HepG2 (cell line): ENCODE data around the gene CA14. TPM values are rescaled to one million over a fixed set of nuclear protein-coding genes. Genes with fewer than 3 reads are reported as not detected.

Experiments
- CBX5 ChIP-seq: sonication (generic); formaldehyde crosslinking; IDR thresholded peaks from 2 replicates; pipeline ENCODE4 v1.4.0; 2020; ENCODE audit warnings: missing genetic modification reagents, borderline replicate concordance
- HMG20A ChIP-seq: IDR thresholded peaks from 2 replicates; pipeline ENCODE4 v1.6.1; 2016; ENCODE audit warnings: borderline replicate concordance
- ONECUT2 ChIP-seq: sonication (generic); formaldehyde crosslinking; IDR thresholded peaks from 2 replicates; pipeline ENCODE4 v1.4.0; 2020; ENCODE audit warnings: missing genetic modification reagents
- SOX5 ChIP-seq: IDR thresholded peaks from 2 replicates; pipeline ENCODE4 v1.6.1; 2016; ENCODE audit warnings: borderline replicate concordance
- TIGD3 ChIP-seq: sonication (generic); formaldehyde crosslinking; IDR thresholded peaks from 2 replicates; pipeline ENCODE4 v1.5.1; 2020; ENCODE audit warnings: mild to moderate bottlenecking, missing genetic modification reagents, borderline replicate concordance
- ZGPAT ChIP-seq: IDR thresholded peaks from 2 replicates; pipeline ENCODE4 v1.6.1; 2016; ENCODE audit warnings: mild to moderate bottlenecking
- ZMYM3 ChIP-seq: sonication (generic); formaldehyde crosslinking; IDR thresholded peaks from 2 replicates; pipeline ENCODE4 v1.5.1; 2020; ENCODE audit warnings: mild to moderate bottlenecking, missing genetic modification reagents
- ZNF251 ChIP-seq: sonication (generic); formaldehyde crosslinking; IDR thresholded peaks from 2 replicates; pipeline ENCODE4 v1.9.0; 2021; ENCODE audit warnings: mild to moderate bottlenecking, missing genetic modification reagents
- ZNF292 ChIP-seq: sonication (generic); formaldehyde crosslinking; IDR thresholded peaks from 2 replicates; pipeline ENCODE4 v1.8.1; 2022; ENCODE audit warnings: mild to moderate bottlenecking, low read depth, missing genetic modification reagents, borderline replicate concordance
- ZNF503 ChIP-seq: sonication (generic); formaldehyde crosslinking; IDR thresholded peaks from 2 replicates; pipeline ENCODE4 v1.4.0; 2020; ENCODE audit warnings: missing genetic modification reagents
- ZNF547 ChIP-seq: sonication (generic); formaldehyde crosslinking; IDR thresholded peaks from 2 replicates; pipeline ENCODE4 v1.5.1; 2020; ENCODE audit warnings: mild to moderate bottlenecking, missing genetic modification reagents
- ZNF605 ChIP-seq: sonication (generic); formaldehyde crosslinking; IDR thresholded peaks from 2 replicates; pipeline ENCODE4 v1.8.0; 2022; ENCODE audit warnings: mild to moderate bottlenecking, missing genetic modification reagents
- ZSCAN22 ChIP-seq: sonication (generic); formaldehyde crosslinking; IDR thresholded peaks from 2 replicates; pipeline ENCODE4 v1.4.0; 2020; ENCODE audit warnings: mild to moderate bottlenecking, missing genetic modification reagents
- polyA plus RNA-seq, 8 experiments: library from polyadenylated mRNA; depleted of rRNA in 3 of 8; stranded (reverse) in 7 of 8; unstranded in 1 of 8; fragments of >200 nt; fragmentation: Illumina TruSeq in 4 of 8; extraction: Trizol in 4 of 8; gene quantifications; 2 replicates each; pipeline versions ENCODE4 v1.2.1 to v1.2.3, GENCODE V29; 2011 to 2016; ENCODE audit warnings: low read depth in 4 of 8, missing spikeins in 1 of 8, mixed read lengths in 1 of 8; ENCODE audit not compliant: insufficient read depth in 1 of 8
- total RNA-seq, 5 experiments: library from RNA; depleted of rRNA; stranded (reverse); fragments of >200 nt; fragmentation: Illumina TruSeq; extraction: Trizol; gene quantifications; 2 replicates each; pipeline ENCODE4 v1.2.3, GENCODE V29; 2016; ENCODE audit warnings: low read depth in 1 of 5
- TF ChIP-seq, protein P1 (sequence below): sonication (generic); formaldehyde crosslinking; IDR thresholded peaks from 2 replicates; pipeline ENCODE4 v1.4.0; 2020; ENCODE audit warnings: missing genetic modification reagents, borderline replicate concordance
- TF ChIP-seq, protein P2 (sequence below): sonication (generic); formaldehyde crosslinking; IDR thresholded peaks from 2 replicates; pipeline ENCODE4 v1.4.0; 2020; ENCODE audit warnings: missing genetic modification reagents, mild to moderate bottlenecking, borderline replicate concordance
- TF ChIP-seq, protein P3 (sequence below): IDR thresholded peaks from 2 replicates; pipeline ENCODE4 v1.6.1; 2016; ENCODE audit warnings: missing compliant biosample characterization, missing genetic modification reagents, borderline replicate concordance

CA14 gene
- total and polyA plus RNA-seq, 2 of the 13 experiments (the other 11 are each of a cell fraction or from before 2014, with no cell fraction given), result 2.4 to 8.5 TPM

GRCh38 chr1:150259758-150260669, 2.4 kb downstream of the CA14 start (continued):
- TF ChIP-seq, protein P1, sequence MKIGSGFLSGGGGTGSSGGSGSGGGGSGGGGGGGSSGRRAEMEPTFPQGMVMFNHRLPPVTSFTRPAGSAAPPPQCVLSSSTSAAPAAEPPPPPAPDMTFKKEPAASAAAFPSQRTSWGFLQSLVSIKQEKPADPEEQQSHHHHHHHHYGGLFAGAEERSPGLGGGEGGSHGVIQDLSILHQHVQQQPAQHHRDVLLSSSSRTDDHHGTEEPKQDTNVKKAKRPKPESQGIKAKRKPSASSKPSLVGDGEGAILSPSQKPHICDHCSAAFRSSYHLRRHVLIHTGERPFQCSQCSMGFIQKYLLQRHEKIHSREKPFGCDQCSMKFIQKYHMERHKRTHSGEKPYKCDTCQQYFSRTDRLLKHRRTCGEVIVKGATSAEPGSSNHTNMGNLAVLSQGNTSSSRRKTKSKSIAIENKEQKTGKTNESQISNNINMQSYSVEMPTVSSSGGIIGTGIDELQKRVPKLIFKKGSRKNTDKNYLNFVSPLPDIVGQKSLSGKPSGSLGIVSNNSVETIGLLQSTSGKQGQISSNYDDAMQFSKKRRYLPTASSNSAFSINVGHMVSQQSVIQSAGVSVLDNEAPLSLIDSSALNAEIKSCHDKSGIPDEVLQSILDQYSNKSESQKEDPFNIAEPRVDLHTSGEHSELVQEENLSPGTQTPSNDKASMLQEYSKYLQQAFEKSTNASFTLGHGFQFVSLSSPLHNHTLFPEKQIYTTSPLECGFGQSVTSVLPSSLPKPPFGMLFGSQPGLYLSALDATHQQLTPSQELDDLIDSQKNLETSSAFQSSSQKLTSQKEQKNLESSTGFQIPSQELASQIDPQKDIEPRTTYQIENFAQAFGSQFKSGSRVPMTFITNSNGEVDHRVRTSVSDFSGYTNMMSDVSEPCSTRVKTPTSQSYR (CRISPR knock-in tag), result no peak
- TF ChIP-seq ONECUT2, result no peak
- no peak for TF ChIP-seq ZSCAN22 (CRISPR knock-in tag)
- TF ChIP-seq ZNF547 (CRISPR knock-in tag), result no peak; the same call in 1 of the 2 replicates
- TF ChIP-seq ZNF503 (CRISPR knock-in tag), result no peak
- TF ChIP-seq HMG20A (CRISPR knock-in tag), result no peak
- TF ChIP-seq, protein P2, sequence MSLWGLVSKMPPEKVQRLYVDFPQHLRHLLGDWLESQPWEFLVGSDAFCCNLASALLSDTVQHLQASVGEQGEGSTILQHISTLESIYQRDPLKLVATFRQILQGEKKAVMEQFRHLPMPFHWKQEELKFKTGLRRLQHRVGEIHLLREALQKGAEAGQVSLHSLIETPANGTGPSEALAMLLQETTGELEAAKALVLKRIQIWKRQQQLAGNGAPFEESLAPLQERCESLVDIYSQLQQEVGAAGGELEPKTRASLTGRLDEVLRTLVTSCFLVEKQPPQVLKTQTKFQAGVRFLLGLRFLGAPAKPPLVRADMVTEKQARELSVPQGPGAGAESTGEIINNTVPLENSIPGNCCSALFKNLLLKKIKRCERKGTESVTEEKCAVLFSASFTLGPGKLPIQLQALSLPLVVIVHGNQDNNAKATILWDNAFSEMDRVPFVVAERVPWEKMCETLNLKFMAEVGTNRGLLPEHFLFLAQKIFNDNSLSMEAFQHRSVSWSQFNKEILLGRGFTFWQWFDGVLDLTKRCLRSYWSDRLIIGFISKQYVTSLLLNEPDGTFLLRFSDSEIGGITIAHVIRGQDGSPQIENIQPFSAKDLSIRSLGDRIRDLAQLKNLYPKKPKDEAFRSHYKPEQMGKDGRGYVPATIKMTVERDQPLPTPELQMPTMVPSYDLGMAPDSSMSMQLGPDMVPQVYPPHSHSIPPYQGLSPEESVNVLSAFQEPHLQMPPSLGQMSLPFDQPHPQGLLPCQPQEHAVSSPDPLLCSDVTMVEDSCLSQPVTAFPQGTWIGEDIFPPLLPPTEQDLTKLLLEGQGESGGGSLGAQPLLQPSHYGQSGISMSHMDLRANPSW (CRISPR knock-in tag), result no peak
- no peak for TF ChIP-seq TIGD3
- TF ChIP-seq SOX5, result peak; percentile 51; the same call in 1 of the 2 replicates
- TF ChIP-seq, protein P3, sequence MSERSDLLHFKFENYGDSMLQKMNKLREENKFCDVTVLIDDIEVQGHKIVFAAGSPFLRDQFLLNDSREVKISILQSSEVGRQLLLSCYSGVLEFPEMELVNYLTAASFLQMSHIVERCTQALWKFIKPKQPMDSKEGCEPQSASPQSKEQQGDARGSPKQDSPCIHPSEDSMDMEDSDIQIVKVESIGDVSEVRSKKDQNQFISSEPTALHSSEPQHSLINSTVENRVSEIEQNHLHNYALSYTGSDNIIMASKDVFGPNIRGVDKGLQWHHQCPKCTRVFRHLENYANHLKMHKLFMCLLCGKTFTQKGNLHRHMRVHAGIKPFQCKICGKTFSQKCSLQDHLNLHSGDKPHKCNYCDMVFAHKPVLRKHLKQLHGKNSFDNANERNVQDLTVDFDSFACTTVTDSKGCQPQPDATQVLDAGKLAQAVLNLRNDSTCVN (CRISPR knock-in tag), result 0 out of 2 replicates have a peak, but pooled peaks have one; percentile 23
- TF ChIP-seq ZNF292, result peak; percentile 71; the same call in 1 of the 2 replicates
- TF ChIP-seq CBX5, result no peak; the same call in 1 of the 2 replicates
- TF ChIP-seq ZGPAT, result peak; percentile 27; the same call in 1 of the 2 replicates
- TF ChIP-seq ZMYM3 (CRISPR knock-in tag), result 0 out of 2 replicates have a peak, but pooled peaks have one; percentile 9
- no peak for TF ChIP-seq ZNF605
- no peak for TF ChIP-seq ZNF251 (CRISPR knock-in tag)
